Daoy (cell line): ENCODE data around the gene HIC1. TPM values are rescaled to one million over a fixed set of nuclear protein-coding genes. Genes with fewer than 3 reads are reported as not detected.

Experiments
- DNase-seq: peaks from one replicate; pipeline ENCODE4 v3.0.0-alpha.2; 2015; ENCODE audit warnings: low read depth
- total RNA-seq: library from RNA; depleted of rRNA; stranded (reverse); fragments of >200 nt; shearing (Covaris generic); gene quantifications from 2 replicates; pipeline ENCODE4 v1.2.3, GENCODE V29; 2014

Gene HIC1
- total RNA-seq, 1 experiment from 2014 or later = 10.4 TPM

DNA sequence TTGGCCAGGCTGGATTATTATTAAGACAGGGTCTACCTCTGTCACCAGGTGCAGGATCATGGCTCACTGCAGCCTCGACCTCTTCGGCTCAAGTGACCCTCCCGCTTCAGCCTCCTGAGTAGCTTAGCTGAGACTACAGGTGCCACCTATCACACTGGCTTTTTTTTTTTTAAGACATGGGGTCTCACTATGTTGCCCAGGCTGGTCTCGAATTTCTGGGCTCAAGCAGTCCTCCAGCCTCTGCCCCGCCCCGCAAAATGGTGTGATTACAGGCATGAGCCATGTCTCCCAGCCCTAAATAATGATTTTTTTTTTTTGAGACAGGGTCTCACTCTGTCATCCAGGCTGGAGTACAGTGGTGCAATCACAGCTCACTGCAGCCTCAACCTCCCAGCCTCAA lies 7.3 kb upstream of the HIC1 start:
- no peak for DNase-seq

GRCh38 chr17:2048805-2049204 lies 6.1 kb upstream of the HIC1 start:
- no peak for DNase-seq

DNA sequence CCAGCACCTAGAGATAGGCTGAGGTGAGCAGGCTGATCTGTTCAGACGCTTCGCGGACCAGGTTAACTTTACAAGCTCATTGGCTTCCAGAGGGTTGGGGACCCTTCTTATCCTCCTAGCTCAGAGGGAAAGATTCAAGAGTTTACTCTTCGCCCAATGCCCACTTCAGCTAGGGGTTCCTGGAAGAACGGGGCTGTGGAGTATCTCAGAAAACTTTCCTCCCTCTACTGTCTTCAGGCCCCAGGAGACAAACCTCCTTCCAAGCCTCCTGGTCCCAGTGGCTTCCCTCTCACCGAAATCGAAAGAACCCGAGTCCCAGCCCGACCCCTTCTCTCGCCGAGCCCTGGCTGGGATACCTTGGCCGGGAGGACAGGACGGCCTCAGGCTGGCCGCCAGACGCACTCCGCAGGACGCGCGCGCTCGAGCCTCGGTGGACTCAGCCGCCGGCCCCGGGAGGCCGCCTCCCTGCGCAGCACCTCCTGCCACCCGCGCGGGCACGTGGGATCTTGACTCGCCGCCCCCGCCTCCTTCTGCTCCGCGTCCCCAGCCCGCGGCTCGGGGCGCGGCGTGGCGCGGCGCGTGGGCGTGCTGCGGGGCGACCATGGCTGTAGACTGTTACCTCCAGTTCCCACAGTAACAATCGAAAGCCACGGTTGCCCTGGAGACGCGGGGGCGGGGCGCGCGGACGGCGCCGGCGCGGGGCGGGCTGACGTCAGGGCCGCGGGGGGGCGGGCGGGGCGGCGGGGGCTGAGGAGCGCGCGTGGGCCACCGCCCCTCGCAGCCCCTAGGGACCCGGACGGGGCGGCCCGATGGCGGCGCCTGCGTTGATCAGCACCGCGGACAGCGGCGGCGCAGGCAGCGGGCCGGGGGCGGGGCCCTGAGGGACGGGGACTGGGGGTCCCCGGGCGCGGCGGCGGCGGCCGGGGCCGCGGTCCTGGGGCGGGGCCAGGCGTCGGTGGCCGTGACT lies 5.3 kb upstream of the HIC1 start:
- DNase-seq = peak; percentile 87

- DNase-seq = peak; percentile 82
Measured at GRCh38 chr17:2050300-2051060, 4.4 kb upstream of the HIC1 start.

- no peak for DNase-seq
Measured at GRCh38 chr17:2051061-2051932, 3.6 kb upstream of the HIC1 start.

DNA sequence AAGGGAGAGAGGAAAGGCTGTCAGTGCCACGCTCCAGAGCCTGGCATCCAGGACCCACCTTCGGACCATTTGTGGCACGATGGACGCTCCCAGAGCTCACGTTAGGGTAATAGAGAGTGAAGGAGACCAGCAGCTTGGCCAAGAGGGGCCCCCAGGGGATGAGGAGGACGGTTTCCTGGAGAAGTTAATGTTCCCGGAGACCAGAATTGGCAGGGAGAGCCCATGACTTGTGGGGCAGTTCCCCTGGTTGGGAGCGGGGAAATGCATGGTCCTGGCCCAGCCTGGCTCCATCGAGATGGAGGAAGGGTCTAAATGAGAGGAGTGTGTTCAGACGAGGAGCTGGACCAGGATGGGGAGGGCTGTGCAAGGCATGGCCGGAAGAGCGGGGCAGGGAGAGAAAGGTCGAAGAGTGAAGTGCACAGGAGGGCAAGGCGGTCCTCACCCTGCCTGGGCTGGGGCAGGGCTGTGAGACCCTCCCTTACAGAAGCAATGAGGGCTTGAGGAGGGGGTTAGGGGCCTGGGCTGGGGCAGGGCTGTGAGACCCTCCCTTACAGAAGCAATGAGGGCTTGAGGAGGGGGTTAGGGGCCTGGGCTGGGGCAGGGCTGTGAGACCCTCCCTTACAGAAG lies 2.9 kb upstream of the HIC1 start:
- DNase-seq = no peak

- DNase-seq = peak; percentile 94
Measured at GRCh38 chr17:2053380-2054261, 1.3 kb upstream of the HIC1 start.

- DNase-seq = no peak
Measured at GRCh38 chr17:2054262-2054511, 716 bp upstream of the HIC1 start.

DNA sequence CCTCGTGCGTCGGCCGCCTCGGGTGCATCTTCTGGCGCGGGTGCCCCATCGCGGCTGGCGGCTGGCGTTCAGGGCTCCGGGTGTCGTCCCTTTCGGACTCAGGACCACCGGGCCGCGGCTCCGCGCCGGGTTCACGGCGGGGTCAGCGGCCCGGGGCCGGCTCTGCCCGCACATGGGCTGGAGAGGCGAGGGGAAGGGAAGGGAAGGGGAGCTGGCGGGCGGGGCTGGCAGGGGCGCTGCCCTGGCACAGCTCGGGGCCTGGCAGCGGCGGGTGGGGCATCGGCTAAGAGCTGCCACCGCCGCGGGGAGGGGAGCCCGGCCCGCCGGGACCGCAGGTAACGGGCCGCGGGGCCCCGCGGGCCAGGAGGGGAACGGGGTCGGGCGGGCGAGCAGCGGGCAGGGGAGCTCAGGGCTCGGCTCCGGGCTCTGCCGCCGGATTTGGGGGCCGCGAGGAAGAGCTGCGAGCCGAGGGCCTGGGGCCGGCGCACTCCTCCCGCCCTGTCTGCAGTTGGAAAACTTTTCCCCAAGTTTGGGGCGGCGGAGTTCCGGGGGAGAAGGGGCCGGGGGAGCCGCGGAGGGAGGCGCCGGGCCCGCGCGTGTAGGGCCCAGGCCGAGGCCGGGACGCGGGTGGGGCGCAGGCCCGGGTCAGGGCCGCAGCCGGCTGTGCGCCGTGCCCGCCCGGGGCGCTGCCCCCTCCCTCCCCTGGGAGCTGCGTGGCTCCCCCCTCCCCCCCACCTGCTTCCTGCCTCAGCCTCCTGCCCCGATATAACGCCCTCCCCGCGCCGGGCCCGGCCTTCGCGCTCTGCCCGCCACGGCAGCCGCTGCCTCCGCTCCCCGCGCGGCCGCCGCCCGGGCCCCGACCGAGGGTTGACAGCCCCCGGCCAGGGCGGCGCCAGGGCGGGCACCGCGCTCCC lies 646 bp downstream of the HIC1 start:
- peak; percentile 29 for DNase-seq

GRCh38 chr17:2056206-2057174 lies 1.6 kb downstream of the HIC1 start:
- peak; percentile 11 for DNase-seq

GRCh38 chr17:2057175-2057759 lies 2.4 kb downstream of the HIC1 start:
- DNase-seq = no peak

DNA sequence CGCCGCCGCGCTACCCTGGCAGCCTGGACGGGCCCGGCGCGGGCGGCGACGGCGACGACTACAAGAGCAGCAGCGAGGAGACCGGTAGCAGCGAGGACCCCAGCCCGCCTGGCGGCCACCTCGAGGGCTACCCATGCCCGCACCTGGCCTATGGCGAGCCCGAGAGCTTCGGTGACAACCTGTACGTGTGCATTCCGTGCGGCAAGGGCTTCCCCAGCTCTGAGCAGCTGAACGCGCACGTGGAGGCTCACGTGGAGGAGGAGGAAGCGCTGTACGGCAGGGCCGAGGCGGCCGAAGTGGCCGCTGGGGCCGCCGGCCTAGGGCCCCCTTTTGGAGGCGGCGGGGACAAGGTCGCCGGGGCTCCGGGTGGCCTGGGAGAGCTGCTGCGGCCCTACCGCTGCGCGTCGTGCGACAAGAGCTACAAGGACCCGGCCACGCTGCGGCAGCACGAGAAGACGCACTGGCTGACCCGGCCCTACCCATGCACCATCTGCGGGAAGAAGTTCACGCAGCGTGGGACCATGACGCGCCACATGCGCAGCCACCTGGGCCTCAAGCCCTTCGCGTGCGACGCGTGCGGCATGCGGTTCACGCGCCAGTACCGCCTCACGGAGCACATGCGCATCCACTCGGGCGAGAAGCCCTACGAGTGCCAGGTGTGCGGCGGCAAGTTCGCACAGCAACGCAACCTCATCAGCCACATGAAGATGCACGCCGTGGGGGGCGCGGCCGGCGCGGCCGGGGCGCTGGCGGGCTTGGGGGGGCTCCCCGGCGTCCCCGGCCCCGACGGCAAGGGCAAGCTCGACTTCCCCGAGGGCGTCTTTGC lies 3.1 kb downstream of the HIC1 start:
- no peak for DNase-seq

GRCh38 chr17:2058586-2059546 lies 4.0 kb downstream of the HIC1 start:
- no peak for DNase-seq

DNA sequence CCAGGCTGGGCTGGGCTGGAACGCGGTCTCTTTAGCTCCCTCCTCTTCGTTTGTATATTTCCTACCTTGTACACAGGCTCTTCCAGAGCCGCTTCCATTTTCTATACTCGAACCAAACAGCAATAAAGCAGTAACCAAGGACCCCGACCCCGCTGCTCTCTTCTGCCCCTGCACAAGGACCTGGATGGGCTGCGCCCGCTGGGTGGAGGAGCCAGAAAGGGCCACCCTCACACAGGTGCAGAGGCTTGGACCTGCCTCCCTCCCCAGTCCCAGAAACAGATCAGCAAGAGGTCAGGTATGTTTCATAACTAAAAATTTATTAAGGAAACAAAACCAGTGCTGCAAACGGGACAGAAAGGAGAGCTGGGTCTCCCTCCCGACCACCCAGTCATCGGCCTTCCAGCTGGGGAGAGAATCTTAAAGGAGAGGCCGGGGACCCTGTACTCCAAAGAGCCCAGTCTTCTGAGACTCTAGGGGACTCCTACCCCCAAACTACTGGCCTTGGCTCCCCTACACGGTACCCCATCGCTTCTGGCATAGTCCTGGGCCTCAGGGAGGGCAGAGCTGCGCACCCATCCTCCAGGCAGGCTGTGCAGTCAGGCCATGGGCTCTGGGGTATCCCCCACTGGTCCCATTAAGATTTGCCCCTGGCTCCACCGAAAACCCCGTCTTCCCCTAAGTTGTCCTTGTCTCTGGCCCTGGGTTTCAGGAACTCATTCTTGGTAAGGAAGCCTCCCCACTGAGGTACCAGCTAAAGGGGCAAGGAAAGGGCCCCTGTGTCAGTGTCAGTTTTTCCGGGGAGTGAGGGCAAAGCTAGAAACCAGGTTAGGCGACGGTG lies 4.9 kb downstream of the HIC1 start:
- DNase-seq = no peak

DNA sequence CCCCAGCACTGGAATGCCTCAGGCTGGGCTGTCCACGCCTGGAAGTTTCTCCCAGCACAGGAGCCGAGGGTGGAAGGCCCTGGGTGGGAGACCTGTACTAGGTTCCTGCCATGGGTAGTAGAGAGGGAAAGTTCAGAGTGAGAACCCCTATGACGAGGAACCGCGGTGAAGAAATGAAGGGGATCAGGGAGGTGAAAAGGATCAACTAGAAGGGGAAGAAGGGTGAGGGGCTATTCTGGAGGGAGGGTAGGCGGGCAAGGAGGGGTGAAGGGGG lies 5.4 kb downstream of the HIC1 start:
- DNase-seq = no peak
